ENCODE data around the gene UBE3A.

Gene UBE3A

GRCh38 chr15:25329696-25330095 lies 109.1 kb downstream of the UBE3A start:
- no peak for DNase-seq

- no peak for DNase-seq
Observed at GRCh38 chr15:25327686-25328085, 111.1 kb downstream of the UBE3A start.

- no peak for DNase-seq
Observed at GRCh38 chr15:25325187-25325586, 113.6 kb downstream of the UBE3A start.

GRCh38 chr15:25323420-25323819 lies 115.4 kb downstream of the UBE3A start:
- DNase-seq, result no peak

GRCh38 chr15:25287823-25288222 lies 151.0 kb downstream of the UBE3A start:
- no peak for DNase-seq
